ENCODE measurements around the gene RERG.

Gene RERG

DNA sequence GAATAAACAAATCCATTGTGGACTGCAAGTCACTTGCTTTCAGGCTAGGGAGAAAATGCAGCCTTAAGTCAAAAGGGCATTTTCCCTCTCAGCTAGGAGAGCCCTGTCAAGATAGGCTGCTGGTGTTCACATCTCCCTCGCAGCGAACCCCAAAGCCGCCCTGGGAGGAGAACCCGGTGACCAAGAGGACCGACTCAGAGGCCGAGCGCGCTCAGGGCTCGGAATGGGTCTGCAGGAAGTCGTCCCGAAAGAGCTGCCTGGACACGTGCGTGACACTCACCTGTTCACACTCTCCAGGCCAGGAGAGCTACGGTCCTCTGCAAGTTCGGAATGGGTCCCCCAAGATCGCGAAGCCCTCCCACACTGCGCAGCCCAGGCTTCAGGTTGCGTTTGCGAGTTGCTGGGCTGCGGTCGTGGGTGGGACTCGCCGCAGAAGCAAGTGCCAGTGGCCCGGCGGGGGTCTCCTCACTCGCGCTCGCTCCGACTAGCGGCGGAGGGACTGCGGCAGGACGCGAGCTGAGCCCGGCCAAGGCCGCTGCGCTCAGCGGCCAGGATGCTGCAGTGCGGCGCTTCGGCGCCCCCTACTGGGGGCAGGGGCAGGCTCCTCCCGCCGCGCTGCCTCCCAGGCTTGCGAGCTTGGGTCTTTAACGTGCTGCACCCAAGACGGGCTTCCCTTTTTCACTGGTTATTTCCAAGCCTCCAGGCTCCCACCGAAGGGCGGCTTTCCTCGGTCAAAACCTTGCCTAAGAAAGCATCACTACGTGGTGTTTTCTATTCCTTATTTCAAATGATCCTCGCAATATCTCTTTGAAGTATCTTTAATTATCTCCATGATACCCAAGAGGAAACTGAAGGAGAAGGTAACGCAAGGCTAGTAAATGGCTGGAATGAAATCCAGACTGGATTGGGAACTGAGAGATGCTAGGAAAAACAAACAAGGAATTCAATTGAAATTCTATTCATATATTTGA lies at the start of gene RERG (continued):
- TF ChIP-seq, protein P1, sequence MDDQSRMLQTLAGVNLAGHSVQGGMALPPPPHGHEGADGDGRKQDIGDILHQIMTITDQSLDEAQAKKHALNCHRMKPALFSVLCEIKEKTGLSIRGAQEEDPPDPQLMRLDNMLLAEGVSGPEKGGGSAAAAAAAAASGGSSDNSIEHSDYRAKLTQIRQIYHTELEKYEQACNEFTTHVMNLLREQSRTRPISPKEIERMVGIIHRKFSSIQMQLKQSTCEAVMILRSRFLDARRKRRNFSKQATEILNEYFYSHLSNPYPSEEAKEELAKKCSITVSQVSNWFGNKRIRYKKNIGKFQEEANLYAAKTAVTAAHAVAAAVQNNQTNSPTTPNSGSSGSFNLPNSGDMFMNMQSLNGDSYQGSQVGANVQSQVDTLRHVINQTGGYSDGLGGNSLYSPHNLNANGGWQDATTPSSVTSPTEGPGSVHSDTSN (CRISPR knock-in tag; IDR thresholded peaks at IDR 0.05) = no peak
- no peak for TF ChIP-seq ZNF239 (tag by site-specific recombination; IDR thresholded peaks at IDR 0.05)
- peak; percentile 50 for TF ChIP-seq ZIC2 (tag by site-specific recombination; IDR thresholded peaks at IDR 0.05)
- TF ChIP-seq, protein P2, sequence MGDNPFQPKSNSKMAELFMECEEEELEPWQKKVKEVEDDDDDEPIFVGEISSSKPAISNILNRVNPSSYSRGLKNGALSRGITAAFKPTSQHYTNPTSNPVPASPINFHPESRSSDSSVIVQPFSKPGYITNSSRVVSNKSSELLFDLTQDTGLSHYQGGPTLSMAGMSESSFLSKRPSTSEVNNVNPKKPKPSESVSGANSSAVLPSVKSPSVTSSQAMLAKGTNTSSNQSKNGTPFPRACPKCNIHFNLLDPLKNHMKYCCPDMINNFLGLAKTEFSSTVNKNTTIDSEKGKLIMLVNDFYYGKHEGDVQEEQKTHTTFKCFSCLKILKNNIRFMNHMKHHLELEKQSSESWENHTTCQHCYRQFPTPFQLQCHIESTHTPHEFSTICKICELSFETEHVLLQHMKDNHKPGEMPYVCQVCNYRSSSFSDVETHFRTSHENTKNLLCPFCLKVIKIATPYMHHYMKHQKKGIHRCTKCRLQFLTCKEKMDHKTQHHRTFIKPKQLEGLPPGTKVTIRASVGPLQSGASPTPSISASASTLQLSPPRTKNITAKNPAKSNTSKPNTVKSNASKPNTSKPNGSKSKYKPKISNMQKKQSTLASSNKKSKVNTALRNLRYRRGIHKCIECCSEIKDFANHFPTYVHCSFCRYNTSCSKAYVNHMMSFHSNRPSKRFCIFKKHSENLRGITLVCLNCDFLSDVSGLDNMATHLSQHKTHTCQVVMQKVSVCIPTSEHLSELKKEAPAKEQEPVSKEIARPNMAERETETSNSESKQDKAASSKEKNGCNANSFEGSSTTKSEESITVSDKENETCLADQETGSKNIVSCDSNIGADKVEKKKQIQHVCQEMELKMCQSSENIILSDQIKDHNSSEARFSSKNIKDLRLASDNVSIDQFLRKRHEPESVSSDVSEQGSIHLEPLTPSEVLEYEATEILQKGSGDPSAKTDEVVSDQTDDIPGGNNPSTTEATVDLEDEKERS (tag by site-specific recombination; IDR thresholded peaks at IDR 0.05) = peak; percentile 50; the same call in 1 of the 2 replicates
- TF ChIP-seq ZFP69B (tag by site-specific recombination; IDR thresholded peaks at IDR 0.05) = 0 out of 2 replicates have a peak, but pooled peaks have one; percentile 23
- TF ChIP-seq ZNF19 (tag by site-specific recombination; IDR thresholded peaks at IDR 0.05; ENCODE audit: low read depth) = no peak
- TF ChIP-seq, protein P3, sequence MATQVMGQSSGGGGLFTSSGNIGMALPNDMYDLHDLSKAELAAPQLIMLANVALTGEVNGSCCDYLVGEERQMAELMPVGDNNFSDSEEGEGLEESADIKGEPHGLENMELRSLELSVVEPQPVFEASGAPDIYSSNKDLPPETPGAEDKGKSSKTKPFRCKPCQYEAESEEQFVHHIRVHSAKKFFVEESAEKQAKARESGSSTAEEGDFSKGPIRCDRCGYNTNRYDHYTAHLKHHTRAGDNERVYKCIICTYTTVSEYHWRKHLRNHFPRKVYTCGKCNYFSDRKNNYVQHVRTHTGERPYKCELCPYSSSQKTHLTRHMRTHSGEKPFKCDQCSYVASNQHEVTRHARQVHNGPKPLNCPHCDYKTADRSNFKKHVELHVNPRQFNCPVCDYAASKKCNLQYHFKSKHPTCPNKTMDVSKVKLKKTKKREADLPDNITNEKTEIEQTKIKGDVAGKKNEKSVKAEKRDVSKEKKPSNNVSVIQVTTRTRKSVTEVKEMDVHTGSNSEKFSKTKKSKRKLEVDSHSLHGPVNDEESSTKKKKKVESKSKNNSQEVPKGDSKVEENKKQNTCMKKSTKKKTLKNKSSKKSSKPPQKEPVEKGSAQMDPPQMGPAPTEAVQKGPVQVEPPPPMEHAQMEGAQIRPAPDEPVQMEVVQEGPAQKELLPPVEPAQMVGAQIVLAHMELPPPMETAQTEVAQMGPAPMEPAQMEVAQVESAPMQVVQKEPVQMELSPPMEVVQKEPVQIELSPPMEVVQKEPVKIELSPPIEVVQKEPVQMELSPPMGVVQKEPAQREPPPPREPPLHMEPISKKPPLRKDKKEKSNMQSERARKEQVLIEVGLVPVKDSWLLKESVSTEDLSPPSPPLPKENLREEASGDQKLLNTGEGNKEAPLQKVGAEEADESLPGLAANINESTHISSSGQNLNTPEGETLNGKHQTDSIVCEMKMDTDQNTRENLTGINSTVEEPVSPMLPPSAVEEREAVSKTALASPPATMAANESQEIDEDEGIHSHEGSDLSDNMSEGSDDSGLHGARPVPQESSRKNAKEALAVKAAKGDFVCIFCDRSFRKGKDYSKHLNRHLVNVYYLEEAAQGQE (tag by site-specific recombination; IDR thresholded peaks at IDR 0.05) = no peak
- TF ChIP-seq, protein P4, sequence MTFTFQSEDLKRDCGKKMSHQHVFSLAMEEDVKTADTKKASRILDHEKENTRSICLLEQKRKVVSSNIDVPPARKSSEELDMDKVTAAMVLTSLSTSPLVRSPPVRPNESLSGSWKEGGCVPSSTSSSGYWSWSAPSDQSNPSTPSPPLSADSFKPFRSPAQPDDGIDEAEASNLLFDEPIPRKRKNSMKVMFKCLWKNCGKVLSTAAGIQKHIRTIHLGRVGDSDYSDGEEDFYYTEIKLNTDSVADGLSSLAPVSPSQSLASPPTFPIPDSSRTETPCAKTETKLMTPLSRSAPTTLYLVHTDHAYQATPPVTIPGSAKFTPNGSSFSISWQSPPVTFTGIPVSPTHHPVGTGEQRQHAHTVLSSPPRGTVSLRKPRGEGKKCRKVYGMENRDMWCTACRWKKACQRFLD (tag by site-specific recombination; IDR thresholded peaks at IDR 0.05) = no peak
- TF ChIP-seq ZNF175 (tag by site-specific recombination; IDR thresholded peaks at IDR 0.05) = no peak
- no peak for TF ChIP-seq ZNF423 (tag by site-specific recombination; IDR thresholded peaks at IDR 0.05)
- no peak for TF ChIP-seq ZNF416 (tag by site-specific recombination; IDR thresholded peaks at IDR 0.05)
- 0 out of 2 replicates have a peak, but pooled peaks have one; percentile 26 for TF ChIP-seq REPIN1 (tag by site-specific recombination; IDR thresholded peaks at IDR 0.05; ENCODE audit: low read depth)
- TF ChIP-seq, protein P5, sequence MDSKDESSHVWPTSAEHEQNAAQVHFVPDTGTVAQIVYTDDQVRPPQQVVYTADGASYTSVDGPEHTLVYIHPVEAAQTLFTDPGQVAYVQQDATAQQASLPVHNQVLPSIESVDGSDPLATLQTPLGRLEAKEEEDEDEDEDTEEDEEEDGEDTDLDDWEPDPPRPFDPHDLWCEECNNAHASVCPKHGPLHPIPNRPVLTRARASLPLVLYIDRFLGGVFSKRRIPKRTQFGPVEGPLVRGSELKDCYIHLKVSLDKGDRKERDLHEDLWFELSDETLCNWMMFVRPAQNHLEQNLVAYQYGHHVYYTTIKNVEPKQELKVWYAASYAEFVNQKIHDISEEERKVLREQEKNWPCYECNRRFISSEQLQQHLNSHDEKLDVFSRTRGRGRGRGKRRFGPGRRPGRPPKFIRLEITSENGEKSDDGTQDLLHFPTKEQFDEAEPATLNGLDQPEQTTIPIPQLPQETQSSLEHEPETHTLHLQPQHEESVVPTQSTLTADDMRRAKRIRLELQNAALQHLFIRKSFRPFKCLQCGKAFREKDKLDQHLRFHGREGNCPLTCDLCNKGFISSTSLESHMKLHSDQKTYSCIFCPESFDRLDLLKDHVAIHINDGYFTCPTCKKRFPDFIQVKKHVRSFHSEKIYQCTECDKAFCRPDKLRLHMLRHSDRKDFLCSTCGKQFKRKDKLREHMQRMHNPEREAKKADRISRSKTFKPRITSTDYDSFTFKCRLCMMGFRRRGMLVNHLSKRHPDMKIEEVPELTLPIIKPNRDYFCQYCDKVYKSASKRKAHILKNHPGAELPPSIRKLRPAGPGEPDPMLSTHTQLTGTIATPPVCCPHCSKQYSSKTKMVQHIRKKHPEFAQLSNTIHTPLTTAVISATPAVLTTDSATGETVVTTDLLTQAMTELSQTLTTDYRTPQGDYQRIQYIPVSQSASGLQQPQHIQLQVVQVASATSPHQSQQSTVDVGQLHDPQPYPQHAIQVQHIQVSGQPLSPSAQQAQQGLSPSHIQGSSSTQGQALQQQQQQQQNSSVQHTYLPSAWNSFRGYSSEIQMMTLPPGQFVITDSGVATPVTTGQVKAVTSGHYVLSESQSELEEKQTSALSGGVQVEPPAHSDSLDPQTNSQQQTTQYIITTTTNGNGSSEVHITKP (tag by site-specific recombination; IDR thresholded peaks at IDR 0.05) = no peak
- TF ChIP-seq, protein P6, sequence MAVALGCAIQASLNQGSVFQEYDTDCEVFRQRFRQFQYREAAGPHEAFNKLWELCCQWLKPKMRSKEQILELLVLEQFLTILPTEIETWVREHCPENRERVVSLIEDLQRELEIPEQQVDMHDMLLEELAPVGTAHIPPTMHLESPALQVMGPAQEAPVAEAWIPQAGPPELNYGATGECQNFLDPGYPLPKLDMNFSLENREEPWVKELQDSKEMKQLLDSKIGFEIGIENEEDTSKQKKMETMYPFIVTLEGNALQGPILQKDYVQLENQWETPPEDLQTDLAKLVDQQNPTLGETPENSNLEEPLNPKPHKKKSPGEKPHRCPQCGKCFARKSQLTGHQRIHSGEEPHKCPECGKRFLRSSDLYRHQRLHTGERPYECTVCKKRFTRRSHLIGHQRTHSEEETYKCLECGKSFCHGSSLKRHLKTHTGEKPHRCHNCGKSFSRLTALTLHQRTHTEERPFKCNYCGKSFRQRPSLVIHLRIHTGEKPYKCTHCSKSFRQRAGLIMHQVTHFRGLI (tag by site-specific recombination; IDR thresholded peaks at IDR 0.05) = peak; percentile 48; the same call in 1 of the 2 replicates
- no peak for TF ChIP-seq ZNF391 (tag by site-specific recombination; IDR thresholded peaks at IDR 0.05; ENCODE audit: borderline replicate concordance, low read depth)
- no peak; the same call in 1 of the 2 replicates for TF ChIP-seq TRIM28 (IDR thresholded peaks at IDR 0.05; ENCODE audit: borderline replicate concordance, low read length)
- TF ChIP-seq, protein P7, sequence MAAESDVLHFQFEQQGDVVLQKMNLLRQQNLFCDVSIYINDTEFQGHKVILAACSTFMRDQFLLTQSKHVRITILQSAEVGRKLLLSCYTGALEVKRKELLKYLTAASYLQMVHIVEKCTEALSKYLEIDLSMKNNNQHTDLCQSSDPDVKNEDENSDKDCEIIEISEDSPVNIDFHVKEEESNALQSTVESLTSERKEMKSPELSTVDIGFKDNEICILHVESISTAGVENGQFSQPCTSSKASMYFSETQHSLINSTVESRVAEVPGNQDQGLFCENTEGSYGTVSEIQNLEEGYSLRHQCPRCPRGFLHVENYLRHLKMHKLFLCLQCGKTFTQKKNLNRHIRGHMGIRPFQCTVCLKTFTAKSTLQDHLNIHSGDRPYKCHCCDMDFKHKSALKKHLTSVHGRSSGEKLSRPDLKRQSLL (tag by site-specific recombination; IDR thresholded peaks at IDR 0.05) = no peak
- TF ChIP-seq, protein P8, sequence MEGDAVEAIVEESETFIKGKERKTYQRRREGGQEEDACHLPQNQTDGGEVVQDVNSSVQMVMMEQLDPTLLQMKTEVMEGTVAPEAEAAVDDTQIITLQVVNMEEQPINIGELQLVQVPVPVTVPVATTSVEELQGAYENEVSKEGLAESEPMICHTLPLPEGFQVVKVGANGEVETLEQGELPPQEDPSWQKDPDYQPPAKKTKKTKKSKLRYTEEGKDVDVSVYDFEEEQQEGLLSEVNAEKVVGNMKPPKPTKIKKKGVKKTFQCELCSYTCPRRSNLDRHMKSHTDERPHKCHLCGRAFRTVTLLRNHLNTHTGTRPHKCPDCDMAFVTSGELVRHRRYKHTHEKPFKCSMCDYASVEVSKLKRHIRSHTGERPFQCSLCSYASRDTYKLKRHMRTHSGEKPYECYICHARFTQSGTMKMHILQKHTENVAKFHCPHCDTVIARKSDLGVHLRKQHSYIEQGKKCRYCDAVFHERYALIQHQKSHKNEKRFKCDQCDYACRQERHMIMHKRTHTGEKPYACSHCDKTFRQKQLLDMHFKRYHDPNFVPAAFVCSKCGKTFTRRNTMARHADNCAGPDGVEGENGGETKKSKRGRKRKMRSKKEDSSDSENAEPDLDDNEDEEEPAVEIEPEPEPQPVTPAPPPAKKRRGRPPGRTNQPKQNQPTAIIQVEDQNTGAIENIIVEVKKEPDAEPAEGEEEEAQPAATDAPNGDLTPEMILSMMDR (tag by site-specific recombination; IDR thresholded peaks at IDR 0.05) = peak; percentile 98
- TF ChIP-seq ZNF610 (tag by site-specific recombination; IDR thresholded peaks at IDR 0.05; ENCODE audit: borderline replicate concordance) = no peak

All from HEK293 (cell line).